GM12878 (cell line): ENCODE data around the gene CRAMP1. TPM values are rescaled to one million over a fixed set of nuclear protein-coding genes. Genes with fewer than 3 reads are reported as not detected.

ENCODE experiments used
- ATAC-seq: fragments of 200-7000 bp; cut with Tn5 transposase; 3 replicates; pipeline ENCODE4 v1.9.1; 2020; ENCODE audit warnings: mild to moderate bottlenecking, moderate library complexity
- BruUV-seq: library from RNA; stranded (reverse); fragments of 400-500 nt; replicated peaks from 2 replicates; lab custom pipeline; 2021; lab: Mats Ljungman, UMichigan
- CTCF ChIA-PET: fragments of 300-600 bp; sonication (Branson Sonifier 250); formaldehyde crosslinking; extraction: SDS; loops from one replicate; lab custom pipeline; 2021; ENCODE audit warnings: inconsistent platforms; lab: Yijun Ruan, JAX
- POLR2A ChIA-PET: fragments of 350-600 bp; formaldehyde crosslinking; extraction: SDS; loops from one replicate; lab custom pipeline; 2021; ENCODE audit warnings: inconsistent platforms; lab: Charles Lee
- RAD21 ChIA-PET: fragments of 300-600 bp; sonication (Branson Sonifier 250); formaldehyde crosslinking; loops from one replicate; lab custom pipeline; 2023; ENCODE audit warnings: antibody characterized with exemption; ENCODE audit not compliant: unreplicated experiment; lab: Charles Lee
- SMC1A ChIA-PET: fragments of 300-600 bp; sonication (Branson Sonifier 250); formaldehyde crosslinking; loops from one replicate; lab custom pipeline; 2023; ENCODE audit not compliant: unreplicated experiment, uncharacterized antibody; lab: Charles Lee
- DNase-seq: peaks from one replicate; pipeline ENCODE4 v3.0.0-alpha.2; 2011; ENCODE audit warnings: low read depth, low spot score
- FAIRE-seq: peaks from 3 replicates; lab custom pipeline; 2011; peaks lifted over from hg19 to GRCh38; lab: Jason Lieb, UNC
- H2AFZ ChIP-seq: 2 replicates; pipeline ENCODE4 v1.6.0; 2011; ENCODE audit warnings: low read depth, low read length, control low read depth; ENCODE audit not compliant: control insufficient read depth
- H3K27ac ChIP-seq: 2 replicates; pipeline ENCODE4 v1.5.1; 2011; ENCODE audit warnings: control low read depth; ENCODE audit not compliant: control insufficient read depth, insufficient read depth
- H3K27me3 ChIP-seq, 2 experiments: replicated peaks in 1 of 2; 2 replicates each; pipeline versions ENCODE4 v1.6.0 to v1.6.1; 2011; ENCODE audit warnings: low read length in 1 of 2; ENCODE audit not compliant: control insufficient read depth in 2 of 2, insufficient read depth in 2 of 2
- H3K36me3 ChIP-seq, 2 experiments: 2 replicates each; pipeline ENCODE4 v1.5.1; 2011; ENCODE audit warnings: low read length in 1 of 2; ENCODE audit not compliant: control insufficient read depth in 2 of 2, insufficient read depth in 2 of 2
- H3K4me1 ChIP-seq: 2 replicates; pipeline ENCODE4 v1.6.1; 2011; ENCODE audit warnings: mild to moderate bottlenecking, low read length, moderate library complexity, mixed read lengths; ENCODE audit not compliant: control insufficient read depth, insufficient read depth
- H3K4me2 ChIP-seq: 2 replicates; pipeline ENCODE4 v1.6.0; 2011; ENCODE audit warnings: control low read depth; ENCODE audit not compliant: control insufficient read depth, insufficient read depth
- H3K4me3 ChIP-seq: fragments of 200-600 bp; sonication (generic); 2 replicates; pipeline ENCODE4 v1.5.1; 2016
- H3K79me2 ChIP-seq: 2 replicates; pipeline ENCODE4 v1.6.0; 2011; ENCODE audit warnings: low read length; ENCODE audit not compliant: control insufficient read depth, insufficient read depth
- H3K9ac ChIP-seq: 2 replicates; pipeline ENCODE4 v1.8.0; 2011; ENCODE audit warnings: low read length, control low read depth, mixed read lengths; ENCODE audit not compliant: control insufficient read depth, insufficient read depth
- H3K9me3 ChIP-seq: replicated peaks from 3 replicates; pipeline ENCODE4 v1.5.1; 2011; ENCODE audit warnings: mild to moderate bottlenecking, low read length; ENCODE audit not compliant: control insufficient read depth, insufficient read depth
- H4K20me1 ChIP-seq: 2 replicates; pipeline ENCODE4 v1.6.0; 2011; ENCODE audit not compliant: control insufficient read depth, insufficient read depth
- CHD1 ChIP-seq: IDR thresholded peaks from 2 replicates; pipeline ENCODE4 v1.6.1; 2012; ENCODE audit warnings: low read depth, low read length, improper control_type of control experiment
- ESRRA ChIP-seq: IDR thresholded peaks from 2 replicates; pipeline ENCODE4 v1.6.1; 2012; ENCODE audit warnings: mild to moderate bottlenecking, low read length, improper control_type of control experiment
- FOXM1 ChIP-seq: IDR thresholded peaks from 2 replicates; pipeline ENCODE4 v1.6.1; 2012; ENCODE audit warnings: low read depth, mild to moderate bottlenecking, inconsistent platforms, low read length, moderate library complexity
- HDAC6 ChIP-seq: fragments of 200-600 bp; sonication (generic); IDR thresholded peaks from one replicate; pipeline ENCODE4 v1.8.0; 2017; ENCODE audit warnings: antibody characterized with exemption; ENCODE audit not compliant: unreplicated experiment
- MEF2B ChIP-seq: fragments of 450-650 bp; IDR thresholded peaks from 2 replicates; pipeline ENCODE4 v1.6.1; 2018; ENCODE audit warnings: mild to moderate bottlenecking, moderate library complexity; ENCODE audit not compliant: partially characterized antibody, poor library complexity, severe bottlenecking
- MLLT1 ChIP-seq: fragments of 450-650 bp; IDR thresholded peaks from 2 replicates; pipeline ENCODE4 v1.6.1; 2016; ENCODE audit warnings: mild to moderate bottlenecking
- MTA3 ChIP-seq: IDR thresholded peaks from 2 replicates; pipeline ENCODE4 v1.6.1; 2012; ENCODE audit warnings: low read length, inconsistent platforms, borderline replicate concordance
- POU2F2 ChIP-seq: IDR thresholded peaks from 3 replicates; pipeline ENCODE4 v1.6.1; 2011; ENCODE audit warnings: low read depth, mild to moderate bottlenecking, low read length, borderline replicate concordance
- RAD51 ChIP-seq: fragments of 450-650 bp; IDR thresholded peaks from 2 replicates; pipeline ENCODE4 v1.6.1; 2016; ENCODE audit warnings: moderate library complexity, mild to moderate bottlenecking, inconsistent platforms
- STAT1 ChIP-seq: fragments of 450-650 bp; conservative IDR thresholded peaks from 2 replicates; pipeline ENCODE4 v1.6.1; 2014; ENCODE audit warnings: antibody characterized with exemption, mild to moderate bottlenecking
- WRNIP1 ChIP-seq: IDR thresholded peaks from 2 replicates; pipeline ENCODE4 v1.6.1; 2011; ENCODE audit warnings: low read depth, low read length, improper control_type of control experiment, borderline replicate concordance
- YBX1 ChIP-seq: fragments of 450-650 bp; IDR thresholded peaks from 2 replicates; pipeline ENCODE4 v1.6.1; 2016; ENCODE audit warnings: antibody characterized with exemption
- ZBTB40 ChIP-seq: fragments of 450-650 bp; IDR thresholded peaks from 2 replicates; pipeline ENCODE4 v1.6.1; 2016; ENCODE audit warnings: mild to moderate bottlenecking, moderate library complexity, borderline replicate concordance
- ZNF207 ChIP-seq: fragments of 450-650 bp; IDR thresholded peaks from 2 replicates; pipeline ENCODE4 v1.6.1; 2014; ENCODE audit warnings: antibody characterized with exemption, mild to moderate bottlenecking, borderline replicate concordance
- ZNF24 ChIP-seq: fragments of 450-650 bp; IDR thresholded peaks from 2 replicates; pipeline ENCODE4 v1.6.1; 2017; ENCODE audit warnings: antibody characterized with exemption, mild to moderate bottlenecking
- ZNF687 ChIP-seq: fragments of 450-650 bp; IDR thresholded peaks from 2 replicates; pipeline ENCODE4 v1.6.1; 2017; ENCODE audit warnings: mild to moderate bottlenecking, moderate library complexity
- WGBS: methylation state at CpG from one replicate; pipeline ENCODE4 v1.1.6; 2016; ENCODE audit warnings: low lambda C conversion rate; ENCODE audit not compliant: insufficient replicate concordance, insufficient coverage; ENCODE audit errors: missing lambda C conversion rate; 5-methylcytosine and 5-hydroxymethylcytosine counted together
- in situ Hi-C: fragments of 300-500 bp; cut with MboI; formaldehyde crosslinking; loops from 9 replicates; pipeline ENCODE4 v1.14.3; 2018; ENCODE audit warnings: mixed read lengths
- intact Hi-C: fragments of 100-400 bp; cut with micrococcal nuclease; formaldehyde crosslinking; loops from one replicate; pipeline ENCODE4 v1.14.2; 2022; ENCODE audit not compliant: unreplicated experiment
- polyA plus RNA-seq, 11 experiments: library from polyadenylated mRNA; depleted of rRNA in 4 of 11; unstranded in 6 of 11; stranded (reverse) in 5 of 11; fragments of >200 nt; fragmentation: Nextera tagmentation in 4 of 11; fragmentation: Illumina TruSeq in 1 of 11; extraction: Ambion mirVana in 4 of 11; extraction: Trizol in 1 of 11; gene quantifications; 1 replicate in 1 of 11; 2 replicates in 10 of 11; pipeline versions ENCODE4 v1.2.1 to v1.2.3, GENCODE V29; 2011 to 2016; ENCODE audit warnings: inconsistent platforms in 2 of 11, missing spikeins in 2 of 11, low read depth in 1 of 11
- total RNA-seq, 4 experiments: library from RNA; depleted of rRNA in 3 of 4; stranded (reverse); fragments of >200 nt in 3 of 4; fragmentation: Illumina TruSeq in 1 of 4; extraction: Trizol in 1 of 4; gene quantifications; 2 replicates each; pipeline versions ENCODE4 v1.2.1 to v1.2.3, GENCODE V29; 2013 to 2021

The CRAMP1 gene
- total and polyA plus RNA-seq, 10 of the 15 experiments (the other 5 are each of a cell fraction or from before 2014, with no cell fraction given) = 0.37 to 9.8 (median 3.9) TPM

- WGBS = 95% methylated on average over 12 of the region's 12 CpGs
- Histone ChIP-seq H4K20me1 (no peaks in the 10 kb centered on the region), H2AFZ (no peak overlapping the region), H3K9me3 (no peaks in the 10 kb centered on the region), H3K4me3 (no peak overlapping the region), H3K4me2 (no peak overlapping the region), H3K36me3 (no peaks in the 10 kb centered on the region; a peak in 1 of 4 replicates), H3K4me1 (peaks cover 50% of the 10 kb centered on the region), H3K27me3 (no peaks in the 10 kb centered on the region), H3K79me2 (peaks cover 37% of the 10 kb centered on the region), H3K27ac (no peak overlapping the region), H3K9ac (no peak overlapping the region)
- no TSS peak for BruUV-seq
- intact Hi-C loops = no loop called here
- POLR2A ChIA-PET = interaction anchor here (1.2 kb wide), 1 partner anchor 9 kb away, joined by 9 read pairs; the partner anchor contains the start of gene MAPK8IP3
- RAD21 ChIA-PET = no interaction called here
- CTCF ChIA-PET = interaction anchor here (1.1 to 1.2 kb wide), 2 partner anchors 9 kb away, joined by 4 to 6 read pairs; partner anchors contain the start of gene MAPK8IP3
- SMC1A ChIA-PET = no interaction called here
- in situ Hi-C loops = no loop called here
- no peak for ATAC-seq
- DNase-seq = no peak
- no peak for FAIRE-seq
- TF ChIP-seq YBX1 = no peak
- no peak for TF ChIP-seq MEF2B
- TF ChIP-seq WRNIP1 = no peak
- no peak for TF ChIP-seq POU2F2
- no peak for TF ChIP-seq ESRRA
- no peak for TF ChIP-seq STAT1
- no peak for TF ChIP-seq ZBTB40
- TF ChIP-seq ZNF207 = no peak
- no peak for TF ChIP-seq MTA3
- TF ChIP-seq ZNF687 = no peak
- no peak for TF ChIP-seq MLLT1
- TF ChIP-seq FOXM1 = no peak
- TF ChIP-seq RAD51 = no peak
- no peak for TF ChIP-seq HDAC6
- TF ChIP-seq CHD1 = no peak
- TF ChIP-seq ZNF24 = no peak
Measured at GRCh38 chr16:1715220-1715619, 103.1 kb downstream of the CRAMP1 start.
